Activated CD8-positive, alpha-beta memory T cell treated with anti-CD3 and anti-CD28 coated beads, Interleukin-2, amount 50 U/mL, for 4 hours (primary cell): ENCODE measurements around the gene MED13L.
"Not testable (repeated sequence)": the region's sequence is repeated elsewhere in the genome, so short reads cannot be mapped to it uniquely, and the experiment has no call there.

Experiments used
- DNase-seq: peaks from one replicate; pipeline ENCODE4 v3.0.0-alpha.2; 2020

The MED13L gene

DNA sequence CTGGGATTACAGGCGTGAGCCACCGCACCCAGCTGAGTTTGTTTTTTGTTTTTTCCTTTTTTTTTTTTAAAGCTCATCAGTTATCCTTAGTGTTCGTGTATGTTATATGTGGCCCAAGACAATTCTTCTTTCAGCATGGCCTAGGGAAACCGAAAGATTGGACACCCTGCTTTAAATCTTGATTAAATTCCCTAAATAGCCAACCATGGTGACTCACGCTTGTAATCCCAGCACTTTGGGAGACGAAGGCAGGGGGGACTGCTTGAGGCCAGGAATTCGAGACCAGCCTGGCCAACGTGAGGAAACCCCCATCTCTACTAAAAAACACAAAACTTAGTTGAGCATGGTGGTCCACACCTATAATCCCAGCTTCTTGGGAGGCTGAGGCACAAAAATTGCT is 131.1 kb downstream of the MED13L start:
- no peak for DNase-seq

DNA sequence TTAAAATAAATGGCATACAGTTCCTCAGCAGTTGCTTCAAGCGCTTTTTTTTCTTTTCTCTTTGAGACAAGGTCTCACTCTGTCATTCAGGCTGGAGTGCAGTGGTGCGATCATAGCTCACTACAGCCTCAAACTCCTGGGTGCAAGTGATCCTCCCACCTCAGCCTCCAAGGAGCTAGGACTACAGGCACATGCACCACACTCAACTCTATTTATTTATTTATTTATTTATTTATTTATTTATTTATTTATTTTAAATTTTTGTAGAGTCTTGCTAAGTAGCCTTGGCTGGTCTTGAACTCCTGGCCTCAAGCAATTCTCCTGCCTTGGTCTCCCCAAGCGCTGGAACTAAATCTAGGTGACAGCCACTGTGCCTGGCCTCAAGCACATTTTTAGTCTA is 132.0 kb downstream of the MED13L start:
- no peak for DNase-seq

DNA sequence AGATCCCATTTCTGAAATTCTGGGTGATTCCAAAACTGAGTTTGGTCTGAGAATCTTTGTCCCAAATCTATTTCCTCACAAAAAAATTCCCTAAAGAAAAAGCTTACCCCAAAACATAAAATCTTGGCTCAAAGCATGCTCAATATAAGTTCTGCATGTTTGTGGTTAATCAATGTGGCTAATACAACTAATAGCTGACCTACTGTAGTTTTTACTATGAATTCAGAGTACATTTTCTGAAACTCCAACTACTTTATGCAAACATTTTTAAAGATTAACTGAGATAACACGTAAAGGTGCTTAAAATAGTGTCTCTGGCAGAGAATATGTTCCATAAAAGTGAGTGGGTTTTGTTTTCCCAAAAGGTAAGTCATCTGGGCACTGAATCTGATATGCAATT is 133.1 kb downstream of the MED13L start:
- DNase-seq, result no peak

DNA sequence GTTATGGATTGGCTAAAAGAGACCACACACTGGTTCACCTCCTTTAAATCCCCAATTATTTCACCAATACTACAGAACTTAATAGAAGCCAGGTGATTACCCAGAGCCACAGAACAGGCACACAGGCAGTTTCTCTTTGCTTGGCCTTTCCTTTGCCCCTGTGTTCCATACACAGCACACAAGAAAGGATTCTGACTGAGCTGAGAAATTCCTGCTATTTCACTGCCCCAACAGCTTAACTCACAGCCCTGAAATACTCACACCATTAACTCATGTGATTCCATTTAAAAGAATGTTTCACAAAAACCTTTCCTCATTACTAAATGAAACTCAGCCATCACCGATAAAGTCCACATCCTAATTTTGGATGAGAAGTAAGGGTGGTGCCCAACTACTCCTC is 133.6 kb downstream of the MED13L start:
- no peak for DNase-seq

DNA sequence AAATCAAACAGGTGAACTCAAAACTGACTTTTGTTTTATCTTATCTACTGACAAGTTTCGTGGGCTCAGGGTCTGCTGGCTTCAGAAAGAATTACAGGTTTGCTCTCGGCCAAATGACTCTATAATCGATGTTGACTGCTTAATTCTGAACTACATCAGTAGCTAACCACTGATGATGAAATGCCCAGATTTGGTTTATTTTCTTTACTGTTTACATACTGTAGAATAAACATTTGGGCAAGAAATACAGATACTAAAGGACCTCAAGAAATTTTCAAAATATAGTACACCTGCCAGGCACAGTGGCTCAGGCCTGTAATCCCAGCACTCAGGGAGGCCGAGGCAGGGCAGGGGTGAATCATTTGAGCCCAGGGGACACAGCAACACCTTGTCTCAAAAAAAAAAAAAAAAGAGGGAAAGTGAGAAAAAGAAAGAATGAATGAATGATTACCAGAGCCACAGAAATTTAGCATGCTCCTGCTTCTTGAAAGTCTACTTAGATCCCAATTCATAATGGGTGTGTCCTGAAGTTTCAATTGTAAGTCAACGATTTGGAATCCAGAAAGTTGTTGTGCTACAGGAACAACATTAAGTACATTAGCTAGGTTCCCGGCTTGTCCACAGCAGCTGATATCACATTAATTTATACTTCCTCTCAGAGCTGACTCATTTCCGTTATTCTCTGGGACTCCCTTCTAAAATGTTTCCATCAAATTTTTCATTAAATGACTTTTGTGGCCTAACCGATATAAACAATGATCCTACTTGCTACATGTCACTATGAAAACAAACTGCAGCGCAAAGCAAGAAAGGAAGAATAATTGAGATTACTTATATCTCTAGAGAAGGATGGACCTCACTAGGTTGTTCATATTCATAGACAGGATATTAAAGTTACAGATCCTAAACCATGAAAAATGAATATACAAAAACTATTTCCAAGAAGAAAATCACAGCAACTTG is 134.3 kb downstream of the MED13L start:
- no peak for DNase-seq

DNA sequence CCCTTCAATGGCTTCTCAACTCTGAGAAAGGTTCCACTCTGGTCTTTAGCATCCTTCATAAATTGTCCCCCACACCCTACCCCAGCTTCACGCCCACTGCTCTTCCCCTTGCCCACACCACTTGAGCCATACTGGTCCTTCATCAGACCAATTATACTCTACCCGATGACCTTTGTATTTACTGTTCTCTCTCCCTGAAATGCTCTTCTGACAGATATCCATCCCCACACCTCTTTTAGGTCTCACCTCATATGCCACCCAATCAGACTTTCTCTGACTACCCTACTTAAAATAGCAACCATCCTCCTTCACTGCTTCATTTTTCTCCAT is 135.7 kb downstream of the MED13L start:
- DNase-seq, result no peak

DNA sequence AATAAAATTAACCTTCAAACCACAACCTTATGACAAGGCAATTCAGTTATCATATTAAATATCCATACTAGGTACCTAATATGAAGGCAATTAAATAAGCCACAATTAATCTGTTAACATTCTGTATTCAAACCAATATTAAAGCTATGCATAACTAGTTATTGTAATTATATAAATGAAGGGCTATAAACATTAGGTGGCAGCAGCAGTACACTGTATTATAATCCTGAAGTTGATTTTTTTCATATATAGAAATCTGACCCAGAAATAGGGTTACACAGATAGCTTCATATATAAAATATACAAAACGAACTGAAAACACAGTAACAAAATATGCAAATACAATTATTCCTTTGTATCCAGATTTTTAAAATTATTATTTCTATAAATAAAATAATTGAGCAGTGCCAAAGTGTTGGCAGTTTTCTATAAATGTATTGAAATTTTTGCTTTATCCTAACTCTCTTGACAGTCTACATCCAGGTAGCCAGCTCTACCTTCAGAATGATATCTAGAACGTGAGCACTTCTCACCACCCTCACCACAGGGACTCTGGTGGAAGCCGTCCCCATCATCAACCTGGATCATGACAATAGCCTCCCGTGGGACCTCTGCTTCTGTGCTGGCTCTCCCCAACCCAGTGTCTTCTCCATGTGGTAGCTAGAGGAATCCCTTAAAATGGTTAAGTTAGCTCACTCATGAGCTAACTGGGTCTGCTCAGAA is 136.2 kb downstream of the MED13L start:
- no peak for DNase-seq

DNA sequence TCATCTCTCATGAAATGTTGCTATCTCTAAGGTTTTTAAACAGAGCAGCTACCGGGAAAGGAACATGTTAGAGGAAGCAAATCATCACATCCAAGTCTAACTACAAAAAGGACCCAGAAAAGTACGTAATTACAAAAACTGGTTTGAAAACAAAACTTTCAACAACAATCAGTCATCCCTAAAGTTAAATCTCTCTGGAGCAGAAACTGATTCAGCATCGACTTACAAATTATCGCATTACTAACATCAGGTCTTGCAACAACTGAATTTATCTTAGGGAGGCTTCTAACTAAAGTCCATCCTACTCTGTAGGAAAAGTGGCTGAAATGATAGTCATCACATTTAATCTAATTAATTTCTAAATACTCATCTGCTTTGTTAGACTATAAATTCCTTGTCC is 137.0 kb downstream of the MED13L start:
- DNase-seq, result no peak

DNA sequence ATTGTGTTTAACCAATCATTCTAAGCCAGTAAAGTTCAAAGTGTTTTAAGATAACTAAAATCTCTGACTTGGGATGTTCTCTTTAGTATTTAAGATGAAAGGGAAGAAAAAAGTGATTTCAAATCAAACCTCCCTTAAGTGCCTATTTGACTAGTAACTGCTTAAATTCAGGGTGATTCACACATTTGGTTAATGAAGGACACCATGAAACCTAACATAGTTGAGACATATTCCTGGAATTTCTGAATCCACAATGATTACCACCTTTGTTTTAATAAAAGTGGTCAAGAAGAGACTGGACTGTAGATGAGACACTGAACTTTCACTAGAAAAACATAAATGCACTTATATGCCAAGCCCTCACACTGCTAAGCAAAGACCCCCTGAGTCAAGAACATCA is 138.7 kb downstream of the MED13L start:
- DNase-seq, result no peak

DNA sequence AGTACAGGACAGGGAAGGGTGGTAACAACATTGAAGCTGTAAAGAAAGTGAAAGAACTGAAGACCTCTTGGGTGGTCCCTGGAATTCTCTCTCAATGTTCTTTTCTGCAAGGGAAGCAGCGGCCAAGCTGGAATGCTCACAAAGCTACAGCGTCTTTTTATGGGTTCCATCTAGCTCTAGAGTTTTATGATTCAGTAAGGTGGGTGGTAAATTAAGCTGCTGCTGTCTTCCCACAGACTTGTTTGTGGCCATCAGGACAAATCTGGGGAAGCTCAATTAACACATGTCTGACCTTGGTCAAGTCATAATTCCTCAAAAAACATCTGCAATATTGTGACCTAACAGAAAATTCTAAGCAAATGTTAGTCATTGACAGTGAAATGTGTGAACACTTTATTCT is 139.1 kb downstream of the MED13L start:
- DNase-seq, result no peak

DNA sequence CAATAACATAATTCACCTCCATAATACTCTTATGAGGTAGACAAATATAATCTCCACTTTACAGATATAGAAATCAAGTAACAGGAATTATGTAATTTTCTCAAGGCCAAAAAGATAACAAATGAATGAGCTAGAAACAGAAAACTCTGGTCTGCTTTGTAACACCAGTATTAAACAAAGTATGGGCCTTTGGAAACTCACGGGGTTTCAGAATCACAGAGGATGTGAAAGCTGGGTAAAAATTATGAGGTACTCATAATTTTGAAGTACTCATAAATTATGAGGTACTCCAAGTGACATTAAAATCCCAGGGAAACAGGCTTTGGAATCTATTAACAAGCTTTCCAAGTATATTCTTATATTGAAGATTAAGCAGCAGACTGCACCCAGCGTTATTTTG is 140.2 kb downstream of the MED13L start:
- no peak for DNase-seq

DNA sequence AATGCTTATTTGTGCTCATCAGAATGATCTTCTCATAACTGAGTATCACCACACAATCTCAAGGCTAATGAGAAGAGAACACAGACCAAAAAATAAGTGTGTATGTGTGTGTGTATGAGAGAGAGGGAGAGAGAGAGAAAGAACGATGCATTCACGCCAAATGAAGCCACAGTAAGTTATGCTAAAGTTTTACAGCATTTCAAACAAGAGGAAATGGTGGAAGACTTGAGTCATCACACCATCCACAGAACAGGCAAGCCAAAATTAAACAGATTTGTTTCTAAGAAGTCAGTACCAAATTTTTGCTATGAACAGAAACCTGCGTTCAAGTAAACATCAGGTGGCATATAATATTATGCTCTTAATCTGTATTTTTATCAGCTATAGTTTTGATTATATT is 141.2 kb downstream of the MED13L start:
- no peak for DNase-seq

DNA sequence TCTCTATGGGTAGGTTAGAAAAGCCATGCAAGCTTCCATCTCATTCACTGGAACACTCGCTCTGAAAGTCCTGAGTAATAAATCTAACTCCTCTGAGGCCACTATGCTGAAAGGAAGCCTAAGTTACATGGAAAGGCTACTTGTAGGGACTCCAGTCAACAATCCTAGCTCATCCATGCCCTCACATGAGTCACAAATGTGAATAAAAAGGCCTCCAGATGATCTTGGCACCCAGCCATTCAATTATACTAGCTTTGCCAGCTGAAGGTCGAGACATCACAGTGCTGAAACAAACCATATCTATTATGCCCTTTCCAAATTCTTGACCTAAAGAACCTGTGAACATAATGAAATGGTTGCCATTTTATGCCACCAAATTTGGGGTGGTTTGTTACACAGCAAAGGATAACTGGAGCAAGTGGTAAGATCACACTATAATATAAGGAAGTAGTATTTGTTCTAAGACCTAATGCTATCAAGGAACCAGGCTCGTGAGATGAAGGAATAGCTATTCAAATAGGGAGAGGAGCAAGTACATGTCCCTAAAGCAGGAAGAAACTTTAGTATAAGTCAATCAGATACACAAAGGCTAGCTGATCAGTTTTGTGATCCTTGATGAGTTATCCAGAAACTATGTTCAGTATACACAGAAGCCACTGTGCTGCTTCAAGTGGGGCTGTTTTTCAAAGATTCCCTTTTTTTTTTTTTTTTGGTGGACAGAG is 142.1 kb downstream of the MED13L start:
- no peak for DNase-seq

DNA sequence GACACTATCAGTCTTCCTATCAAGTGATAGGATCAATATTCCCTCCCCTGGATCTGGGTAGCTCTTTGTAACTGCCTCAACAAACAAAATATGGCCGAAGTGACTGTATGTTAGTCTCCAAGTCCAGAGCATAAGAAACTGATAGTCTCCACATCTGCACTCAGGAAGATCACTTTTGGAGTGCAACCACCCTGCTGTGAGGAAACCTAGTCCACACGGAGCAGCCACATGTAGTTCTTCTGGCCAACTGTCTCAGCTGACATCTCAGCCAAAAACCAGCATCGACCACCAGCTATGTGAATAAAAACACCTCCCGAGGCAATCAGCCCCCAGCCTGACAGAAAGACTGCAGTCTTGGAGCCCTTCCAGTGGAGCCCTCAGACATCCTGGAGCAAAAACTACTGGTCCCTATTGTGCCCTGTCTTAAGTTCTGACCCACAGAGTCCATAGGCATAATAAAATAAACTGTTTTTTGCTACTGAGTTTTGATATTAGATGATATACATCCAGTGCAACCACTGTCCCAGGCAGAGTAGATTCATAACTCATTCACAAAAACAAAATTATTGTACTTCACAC is 143.8 kb downstream of the MED13L start:
- DNase-seq, result no peak

DNA sequence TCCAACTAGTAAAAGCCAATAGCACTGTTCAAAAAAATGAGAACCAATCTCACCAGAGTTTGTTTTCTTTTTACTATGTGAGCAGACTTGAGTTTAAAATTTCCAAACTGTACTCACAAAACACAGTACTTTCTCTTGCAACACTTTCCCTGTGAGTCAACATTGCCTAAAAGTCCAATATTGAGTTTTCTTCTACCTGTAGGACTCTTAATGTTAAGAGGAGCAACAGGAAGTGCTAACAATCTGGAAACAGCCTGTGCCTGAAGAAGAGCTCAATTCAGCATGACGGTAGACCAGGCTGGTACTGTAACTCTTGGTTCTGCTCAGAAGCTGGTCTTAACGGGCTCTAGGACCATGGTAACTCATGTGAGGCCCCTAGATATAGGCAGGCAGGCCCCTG is 144.3 kb downstream of the MED13L start:
- DNase-seq, result no peak

DNA sequence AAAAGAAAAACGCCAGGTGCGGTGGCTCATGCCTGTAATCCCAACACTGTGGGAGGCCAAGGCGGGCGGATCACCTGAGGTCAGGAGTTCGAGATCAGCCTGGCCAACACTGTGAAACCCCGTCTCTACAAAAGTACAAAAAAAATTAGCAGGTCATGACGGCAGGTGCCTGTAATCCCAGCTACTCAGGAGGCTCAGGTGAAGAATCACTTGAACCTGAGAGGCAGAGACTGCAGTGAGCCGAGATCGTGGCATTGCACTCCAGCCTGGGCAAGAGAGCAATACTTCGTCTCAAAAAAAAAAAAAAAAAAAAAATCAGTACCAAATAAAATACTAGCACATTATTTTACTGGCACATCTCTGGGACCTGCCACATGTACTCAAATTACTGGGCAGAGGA is 145.5 kb downstream of the MED13L start:
- DNase-seq, result not testable (repeated sequence)

DNA sequence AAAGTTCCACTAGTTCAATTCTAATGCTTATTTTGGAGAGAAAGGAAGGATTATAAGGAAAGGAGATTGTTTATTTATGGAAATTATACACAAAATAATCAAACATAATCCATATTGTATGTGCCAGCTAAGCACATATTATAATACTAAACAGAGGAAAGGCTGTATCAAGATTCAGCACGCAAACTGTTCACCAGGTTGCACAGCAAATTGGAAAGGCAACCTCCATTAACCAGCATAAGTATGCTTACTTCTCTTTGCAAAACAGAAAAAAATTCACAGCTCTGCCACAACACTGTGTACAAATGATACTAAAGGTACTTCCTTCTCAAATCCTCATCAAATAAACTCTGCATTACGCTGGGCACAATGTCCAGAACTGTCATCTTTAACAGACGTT is 146.3 kb downstream of the MED13L start:
- DNase-seq, result no peak

DNA sequence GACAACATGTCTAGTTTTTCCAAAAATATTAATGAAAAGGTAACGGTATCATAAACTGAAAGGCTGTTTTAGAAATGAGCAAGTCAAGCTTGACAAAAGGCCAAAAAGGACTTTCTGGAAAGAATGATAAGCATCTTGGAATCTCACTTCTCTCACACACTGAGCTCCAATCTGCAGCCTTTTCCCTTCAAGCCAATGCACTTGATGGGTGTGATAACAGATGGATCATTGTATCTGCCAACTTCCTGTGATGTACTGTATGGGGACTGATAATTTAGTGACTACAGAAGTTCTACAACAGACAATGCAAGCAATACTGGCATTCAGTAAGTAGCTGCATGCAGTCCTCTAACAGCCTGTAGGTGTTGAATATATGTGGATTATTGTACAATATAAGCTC is 147.1 kb downstream of the MED13L start:
- DNase-seq, result no peak

DNA sequence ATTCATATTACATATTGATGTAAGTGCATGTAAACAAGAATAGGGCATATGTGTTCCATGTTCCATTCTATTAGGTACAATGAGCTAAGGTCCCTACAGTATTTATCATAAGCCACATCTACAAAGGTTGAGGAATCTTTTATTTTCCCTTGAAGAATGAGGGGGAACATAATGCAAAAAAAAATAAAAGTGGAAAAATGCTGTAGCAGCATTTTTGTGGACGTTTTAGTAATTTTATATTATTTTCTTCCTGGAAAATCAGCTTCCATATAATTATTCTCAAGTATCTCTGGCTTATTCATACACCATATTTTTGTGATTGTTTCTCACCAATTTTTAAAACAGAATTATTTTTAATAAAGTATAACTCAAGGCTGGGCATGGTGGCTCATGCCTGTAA is 148.7 kb downstream of the MED13L start:
- DNase-seq, result no peak

DNA sequence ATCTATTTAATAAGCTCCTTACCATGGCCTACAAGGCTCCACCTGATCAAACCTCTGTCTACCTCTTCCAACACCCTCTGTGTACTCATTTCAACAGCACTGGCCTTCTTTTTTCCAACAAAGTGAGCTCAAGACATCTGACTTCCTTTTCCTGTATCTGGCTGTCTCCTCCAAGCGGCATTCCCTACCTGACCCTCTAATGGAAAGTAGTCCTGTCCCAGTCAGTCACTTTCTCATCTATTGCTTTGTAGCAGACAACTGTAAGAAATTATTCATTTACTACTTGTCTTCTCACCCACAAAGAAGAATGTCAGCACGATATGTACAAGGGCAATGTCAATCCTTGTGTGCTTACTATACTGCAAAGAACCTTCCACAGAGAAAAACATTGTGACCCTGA is 149.6 kb downstream of the MED13L start:
- DNase-seq, result no peak

DNA sequence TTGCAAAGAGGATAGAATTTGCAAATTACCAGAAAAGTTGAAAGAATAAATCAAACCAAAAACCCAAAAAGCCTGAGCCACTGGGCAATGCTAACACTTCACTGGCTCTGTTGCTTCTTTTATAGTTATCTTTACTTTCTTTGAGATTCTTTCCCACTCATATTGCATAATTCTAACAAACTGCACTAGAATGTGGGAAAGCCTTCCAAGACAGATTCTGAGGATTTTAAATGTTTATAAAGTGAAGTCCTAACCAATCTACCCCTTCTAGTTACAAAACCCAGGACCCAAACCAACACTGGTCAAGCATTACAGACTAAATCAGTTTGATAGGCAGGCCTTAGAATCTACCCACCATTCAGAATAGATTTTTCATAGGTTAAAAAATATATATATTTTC is 150.9 kb downstream of the MED13L start:
- DNase-seq, result no peak

DNA sequence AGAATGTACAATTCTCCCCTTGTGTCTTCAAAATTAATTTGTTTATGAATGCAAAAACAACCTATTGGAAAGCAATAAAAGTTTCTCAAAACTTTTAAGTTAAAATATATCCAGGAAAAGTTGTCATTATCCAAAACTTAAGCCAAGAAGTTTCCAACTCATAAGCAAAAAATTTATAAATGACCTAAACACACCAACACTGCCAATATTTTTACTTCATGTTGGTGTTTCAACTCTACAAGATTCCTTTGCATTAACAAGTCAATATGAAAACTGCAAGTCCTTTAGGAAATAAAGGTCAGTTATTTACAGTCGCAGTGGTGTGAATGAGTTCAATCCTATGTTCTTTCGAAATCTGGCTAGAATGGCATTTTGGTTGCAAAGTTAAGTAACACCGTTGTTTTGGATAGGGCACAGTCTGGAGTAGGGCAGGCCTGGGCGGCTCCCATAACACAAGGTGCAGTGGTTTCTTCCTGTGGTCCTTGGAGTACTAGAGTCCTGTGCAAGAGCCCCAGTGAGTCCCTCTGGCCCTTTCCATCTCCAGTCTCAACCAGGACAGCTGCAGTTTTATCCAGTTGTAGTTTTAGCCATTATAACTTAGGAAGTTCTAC is 151.4 kb downstream of the MED13L start:
- DNase-seq, result no peak

DNA sequence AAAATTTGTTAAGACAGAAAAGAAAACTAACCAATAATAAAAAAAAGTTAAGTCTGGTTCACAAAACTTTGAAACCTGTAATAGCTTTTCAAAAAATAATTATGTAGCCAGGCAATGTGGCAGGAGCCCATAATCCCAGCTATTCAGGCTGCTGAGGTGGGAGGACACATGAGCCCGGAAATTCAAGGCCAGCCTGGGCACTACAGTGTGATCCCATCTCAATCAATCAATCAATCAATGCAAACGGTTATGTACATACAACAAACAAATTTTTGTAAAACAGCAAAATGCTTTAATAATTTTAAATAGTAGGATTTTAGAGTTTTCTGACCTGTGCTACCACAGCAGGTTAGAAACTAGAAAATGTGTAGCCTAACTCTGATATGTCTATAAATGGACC is 152.4 kb downstream of the MED13L start:
- DNase-seq, result no peak
